ENCODE data around the gene SLC6A13. TPM values are rescaled to one million over a fixed set of nuclear protein-coding genes. Genes with fewer than 3 reads are reported as not detected.

Gene SLC6A13
- total and polyA plus RNA-seq, 2 donors (not counting 3 experiments of a cell fraction or from before 2014, with no cell fraction given) = 0.14 TPM; not detected in 1

- intact Hi-C loops (cut with micrococcal nuclease) = no loop called here
- no TSS peak for BruUV-seq (replicated peaks)
- Histone ChIP-seq H2AFZ (ENCODE audit: low read depth, low read length) (no peak overlapping the region), H3K27me3 (ENCODE audit: control insufficient read depth in 2 of 2, insufficient read depth in 2 of 2, low read length in 2 of 2) (peaks cover 5 to 6% of the 10 kb centered on the region in 2 experiments), H3K4me1 (ENCODE audit: control insufficient read depth, extremely low read depth, insufficient read depth, low read length) (no peaks in the 10 kb centered on the region), H3K9me3 (replicated peaks; ENCODE audit: control insufficient read depth, insufficient read depth, low read length) (no peaks in the 10 kb centered on the region), H3K27ac (ENCODE audit: insufficient read depth, low read depth, low read length) (no peak overlapping the region), H3K4me3 (replicated peaks in 1 of 3; ENCODE audit: insufficient read depth in 1 of 3, low read depth in 1 of 3, low read length in 3 of 3) (no peak overlapping the region), H3K4me2 (ENCODE audit: insufficient read depth, low read length) (no peak overlapping the region), H3K9ac (replicated peaks; ENCODE audit: extremely low read depth, insufficient read depth, low read length) (no peak overlapping the region), H3K36me3 (ENCODE audit: control insufficient read depth in 2 of 2, extremely low read depth in 1 of 2, insufficient read depth in 2 of 2, low read length in 2 of 2) (no peaks in the 10 kb centered on the region), H4K20me1 (replicated peaks; ENCODE audit: control insufficient read depth, extremely low read depth, insufficient read depth, low read length) (no peaks in the 10 kb centered on the region), H3K9me1 (replicated peaks; ENCODE audit: control insufficient read depth, extremely low read depth, insufficient read depth, low read length) (no peaks in the 10 kb centered on the region), H3K79me2 (ENCODE audit: control insufficient read depth, insufficient read depth, low read length) (no peaks in the 10 kb centered on the region)
- POLR2A ChIA-PET = no interaction called here
- dilution Hi-C loops (cut with MboI; ENCODE audit: extremely low pct_ligation_motif_present, low sequenced_read_pairs) = no loop called here
- FAIRE-seq (no peak), DNase-seq (ENCODE audit: low read depth, low spot score) (no peak)
- CTCF ChIA-PET = no interaction called here
- TF ChIP-seq POLR2AphosphoS5 (IDR thresholded peaks at IDR 0.05; ENCODE audit: insufficient read depth, low read depth, low read length) (no peak), MYC (IDR thresholded peaks at IDR 0.05; ENCODE audit: low read depth, low read length) (no peak), POLR2A (IDR thresholded peaks at IDR 0.05; ENCODE audit: low read depth, low read length) (no peak), JUN (IDR thresholded peaks at IDR 0.05; ENCODE audit: borderline replicate concordance, insufficient read depth, insufficient read length, low read depth) (no peak), EZH2 (IDR thresholded peaks at IDR 0.05; ENCODE audit: borderline replicate concordance, low read depth, low read length, severe bottlenecking) (no peak), GATA2 (IDR thresholded peaks at IDR 0.05; ENCODE audit: insufficient read depth, insufficient read length, low read depth, low read length) (no peak), CTCF (IDR thresholded peaks at IDR 0.05; ENCODE audit: extremely low read depth in 1 of 2, insufficient read depth in 1 of 2, low read depth in 1 of 2, low read length in 2 of 2) (no peak)
Measured at GRCh38 chr12:197347-197746, 65.3 kb downstream of the SLC6A13 start.

GRCh38 chr12:196436-196835, 66.2 kb downstream of the SLC6A13 start:
- intact Hi-C loops (cut with micrococcal nuclease) (no loop called here), dilution Hi-C loops (cut with MboI; ENCODE audit: extremely low pct_ligation_motif_present, low sequenced_read_pairs) (no loop called here)
- H3K79me2 ChIP-seq (ENCODE audit: control insufficient read depth, insufficient read depth, low read length) = no peaks in the 10 kb centered on the region
- no peak overlapping the region for H2AFZ ChIP-seq (ENCODE audit: low read depth, low read length)
- H3K27ac ChIP-seq (ENCODE audit: insufficient read depth, low read depth, low read length) = no peak overlapping the region
- H3K36me3 ChIP-seq (ENCODE audit: control insufficient read depth in 2 of 2, extremely low read depth in 1 of 2, insufficient read depth in 2 of 2, low read length in 2 of 2) = no peaks in the 10 kb centered on the region
- ChIA-PET POLR2A (no interaction called here), CTCF (no interaction called here)
- H3K4me1 ChIP-seq (ENCODE audit: control insufficient read depth, extremely low read depth, insufficient read depth, low read length) = no peaks in the 10 kb centered on the region
- H3K27me3 ChIP-seq (ENCODE audit: control insufficient read depth in 2 of 2, insufficient read depth in 2 of 2, low read length in 2 of 2) = no peaks in the 10 kb centered on the region
- no peak overlapping the region for H3K9ac ChIP-seq (replicated peaks; ENCODE audit: extremely low read depth, insufficient read depth, low read length)
- no peaks in the 10 kb centered on the region for H3K9me1 ChIP-seq (replicated peaks; ENCODE audit: control insufficient read depth, extremely low read depth, insufficient read depth, low read length)
- no peak overlapping the region for H3K4me3 ChIP-seq (replicated peaks in 1 of 3; ENCODE audit: insufficient read depth in 1 of 3, low read depth in 1 of 3, low read length in 3 of 3)
- TF ChIP-seq POLR2AphosphoS5 (IDR thresholded peaks at IDR 0.05; ENCODE audit: insufficient read depth, low read depth, low read length) = no peak
- no peak for TF ChIP-seq GATA2 (IDR thresholded peaks at IDR 0.05; ENCODE audit: insufficient read depth, insufficient read length, low read depth, low read length)
- TF ChIP-seq EZH2 (IDR thresholded peaks at IDR 0.05; ENCODE audit: borderline replicate concordance, low read depth, low read length, severe bottlenecking) = no peak
- TF ChIP-seq MYC (IDR thresholded peaks at IDR 0.05; ENCODE audit: low read depth, low read length) = no peak
- BruUV-seq (replicated peaks) = no TSS peak
- FAIRE-seq (no peak), DNase-seq (ENCODE audit: low read depth, low spot score) (no peak)
- no peak overlapping the region for H3K4me2 ChIP-seq (ENCODE audit: insufficient read depth, low read length)
- no peaks in the 10 kb centered on the region for H4K20me1 ChIP-seq (replicated peaks; ENCODE audit: control insufficient read depth, extremely low read depth, insufficient read depth, low read length)
- no peaks in the 10 kb centered on the region for H3K9me3 ChIP-seq (replicated peaks; ENCODE audit: control insufficient read depth, insufficient read depth, low read length)

Measured in endothelial cell of umbilical vein (primary cell).